IMR-90 (cell line): ENCODE data around the gene PRSS2.

ENCODE experiments used
- BHLHE40 ChIP-seq: fragments of 150-350 bp; IDR thresholded peaks from 2 replicates; pipeline ENCODE4 v1.6.1; 2016; ENCODE audit warnings: mild to moderate bottlenecking, low read depth, low read length
- POLR2A ChIP-seq: IDR thresholded peaks from 2 replicates; pipeline ENCODE4 v1.6.1; 2012; ENCODE audit warnings: mild to moderate bottlenecking, low read depth, low read length
- SMC3 ChIP-seq: fragments of 150-350 bp; IDR thresholded peaks from 2 replicates; pipeline ENCODE4 v1.6.1; 2016; ENCODE audit warnings: low read depth, mild to moderate bottlenecking, antibody characterized with exemption, low read length, moderate library complexity
- TF ChIP-seq, protein P1 (sequence below): conservative IDR thresholded peaks from 2 replicates; pipeline ENCODE4 v1.5.1; 2012; ENCODE audit warnings: mild to moderate bottlenecking, low read depth, low read length, improper control_type of control experiment

DNA sequence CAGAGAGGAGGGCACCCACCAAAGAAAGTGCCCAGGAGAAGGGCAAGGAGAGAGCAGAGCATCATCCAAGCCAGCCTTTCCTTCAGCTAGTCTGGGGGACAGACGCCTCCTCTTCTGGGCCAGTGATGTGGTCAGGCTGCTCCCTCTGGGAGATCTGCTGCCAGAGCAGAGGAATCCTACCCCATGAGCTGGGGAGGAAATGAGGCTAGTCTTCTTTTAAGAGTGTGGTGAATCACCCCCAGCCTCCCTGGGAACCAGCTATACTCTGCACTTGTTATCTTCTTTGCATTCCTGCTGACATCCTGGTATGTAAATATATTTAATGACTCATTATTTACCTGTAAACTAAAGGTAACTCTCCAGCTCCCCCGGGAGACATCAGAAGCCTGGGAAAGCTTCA, 42.5 kb downstream of the PRSS2 start:
- TF ChIP-seq, protein P1, sequence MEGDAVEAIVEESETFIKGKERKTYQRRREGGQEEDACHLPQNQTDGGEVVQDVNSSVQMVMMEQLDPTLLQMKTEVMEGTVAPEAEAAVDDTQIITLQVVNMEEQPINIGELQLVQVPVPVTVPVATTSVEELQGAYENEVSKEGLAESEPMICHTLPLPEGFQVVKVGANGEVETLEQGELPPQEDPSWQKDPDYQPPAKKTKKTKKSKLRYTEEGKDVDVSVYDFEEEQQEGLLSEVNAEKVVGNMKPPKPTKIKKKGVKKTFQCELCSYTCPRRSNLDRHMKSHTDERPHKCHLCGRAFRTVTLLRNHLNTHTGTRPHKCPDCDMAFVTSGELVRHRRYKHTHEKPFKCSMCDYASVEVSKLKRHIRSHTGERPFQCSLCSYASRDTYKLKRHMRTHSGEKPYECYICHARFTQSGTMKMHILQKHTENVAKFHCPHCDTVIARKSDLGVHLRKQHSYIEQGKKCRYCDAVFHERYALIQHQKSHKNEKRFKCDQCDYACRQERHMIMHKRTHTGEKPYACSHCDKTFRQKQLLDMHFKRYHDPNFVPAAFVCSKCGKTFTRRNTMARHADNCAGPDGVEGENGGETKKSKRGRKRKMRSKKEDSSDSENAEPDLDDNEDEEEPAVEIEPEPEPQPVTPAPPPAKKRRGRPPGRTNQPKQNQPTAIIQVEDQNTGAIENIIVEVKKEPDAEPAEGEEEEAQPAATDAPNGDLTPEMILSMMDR = no peak
- TF ChIP-seq POLR2A = no peak
- TF ChIP-seq BHLHE40 = no peak
- no peak for TF ChIP-seq SMC3
